H1 (cell line): ENCODE data around the gene USP10.

Source experiments
- HDAC6 ChIP-seq: IDR thresholded peaks from one replicate; pipeline ENCODE4 v1.7.1; 2012; ENCODE audit warnings: low read depth, mild to moderate bottlenecking, inconsistent platforms, low read length, moderate library complexity
- TEAD4 ChIP-seq: IDR thresholded peaks from 2 replicates; pipeline ENCODE4 v1.6.1; 2012; ENCODE audit warnings: low read depth, low read length, inconsistent platforms, mixed read lengths

- TF ChIP-seq TEAD4 (no peak), HDAC6 (no peak)
Measured at GRCh38 chr16:84722068-84722467, 22.3 kb downstream of the USP10 start.
